ENCODE data around the gene P2RY2. TPM values are rescaled to one million over a fixed set of nuclear protein-coding genes. Genes with fewer than 3 reads are reported as not detected.

The P2RY2 gene
- total and polyA plus RNA-seq, 2 of the 8 experiments (the other 6 are each of a cell fraction or from before 2014, with no cell fraction given): 1.0 to 1.5 TPM

DNA sequence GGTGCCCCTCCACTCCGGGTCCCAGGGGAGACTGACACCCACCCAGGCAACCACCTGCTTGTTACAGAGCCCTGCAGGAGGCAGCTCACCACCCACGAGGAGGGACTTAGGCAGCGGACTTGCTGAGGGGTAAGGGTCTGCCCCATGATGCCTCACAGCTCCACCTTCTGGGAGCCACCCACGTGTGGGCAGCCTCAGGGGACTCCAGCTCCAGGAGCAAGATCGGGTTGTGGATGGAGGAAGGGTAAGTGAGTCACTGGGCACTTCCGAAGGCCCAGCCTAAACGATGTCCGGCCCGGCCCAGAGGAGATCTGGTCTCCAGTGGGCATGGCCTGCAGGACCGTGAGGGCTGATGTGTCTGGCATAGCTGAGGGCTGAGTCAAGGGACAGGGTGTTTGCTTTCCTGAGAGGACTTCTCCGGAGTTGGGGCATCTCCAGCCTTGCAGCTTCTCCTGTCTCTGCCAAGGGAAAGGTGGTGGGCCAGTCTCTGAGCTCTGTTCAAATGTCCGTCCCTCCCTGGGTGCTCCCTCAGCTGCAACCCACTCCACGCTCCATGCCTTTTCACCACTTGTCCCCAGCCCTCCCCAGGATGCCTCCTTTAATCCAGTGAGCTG is 32.3 kb upstream of the P2RY2 start:
- Histone ChIP-seq H2AK5ac (ENCODE audit: low read depth, low read length) (no peak overlapping the region), H3K4me2 (ENCODE audit: insufficient read depth in 1 of 2, low read depth in 2 of 2, low read length in 2 of 2) (no peak overlapping the region), H3K9ac (replicated peaks in 1 of 4; ENCODE audit: extremely low read depth in 1 of 4, low read depth in 3 of 4, low read length in 3 of 4) (no peak overlapping the region)

More for the DNA sequence above, 32.3 kb upstream of the P2RY2 start:
- no peak overlapping the region for H4K5ac ChIP-seq (ENCODE audit: insufficient read length, low read depth, low read length)
- H2BK20ac ChIP-seq (ENCODE audit: low read length): no peak overlapping the region
- no peak overlapping the region for H2BK12ac ChIP-seq (ENCODE audit: low read depth, low read length)
- no peaks in the 10 kb centered on the region for H3K9me3 ChIP-seq (ENCODE audit: insufficient read depth in 2 of 2, low read depth in 1 of 2, low read length in 1 of 2)
- no peak overlapping the region for H3K4me3 ChIP-seq (ENCODE audit: extremely low read depth in 1 of 4, insufficient read depth in 2 of 4, low read depth in 3 of 4, low read length in 4 of 4)
- no peak overlapping the region for H3K56ac ChIP-seq (replicated peaks; ENCODE audit: insufficient read length, low read depth, low read length)
- H2BK5ac ChIP-seq (ENCODE audit: low read depth, low read length): no peak overlapping the region
- no peaks in the 10 kb centered on the region for H3K4me1 ChIP-seq (replicated peaks in 1 of 4; ENCODE audit: control insufficient read depth in 3 of 4, insufficient read depth in 4 of 4, low read length in 3 of 4)
- H3K27ac ChIP-seq (ENCODE audit: low read depth, low read length): no peak overlapping the region
- H3K18ac ChIP-seq (ENCODE audit: extremely low read depth, low read length): no peak overlapping the region
- DNase-seq (ENCODE audit: low read depth in 1 of 2, low spot score in 2 of 2) (no peak), FAIRE-seq (no peak)
- peak overlapping the region; percentile 19; the same call in 1 of the 2 replicates for H2AFZ ChIP-seq (ENCODE audit: low read length)
- H3K23me2 ChIP-seq (ENCODE audit: low read depth, low read length): no peaks in the 10 kb centered on the region
- no peak overlapping the region for H3K14ac ChIP-seq (ENCODE audit: insufficient read length)
- no peak overlapping the region for H4K91ac ChIP-seq (replicated peaks; ENCODE audit: insufficient read length, low read length)
- TF ChIP-seq, protein P1, sequence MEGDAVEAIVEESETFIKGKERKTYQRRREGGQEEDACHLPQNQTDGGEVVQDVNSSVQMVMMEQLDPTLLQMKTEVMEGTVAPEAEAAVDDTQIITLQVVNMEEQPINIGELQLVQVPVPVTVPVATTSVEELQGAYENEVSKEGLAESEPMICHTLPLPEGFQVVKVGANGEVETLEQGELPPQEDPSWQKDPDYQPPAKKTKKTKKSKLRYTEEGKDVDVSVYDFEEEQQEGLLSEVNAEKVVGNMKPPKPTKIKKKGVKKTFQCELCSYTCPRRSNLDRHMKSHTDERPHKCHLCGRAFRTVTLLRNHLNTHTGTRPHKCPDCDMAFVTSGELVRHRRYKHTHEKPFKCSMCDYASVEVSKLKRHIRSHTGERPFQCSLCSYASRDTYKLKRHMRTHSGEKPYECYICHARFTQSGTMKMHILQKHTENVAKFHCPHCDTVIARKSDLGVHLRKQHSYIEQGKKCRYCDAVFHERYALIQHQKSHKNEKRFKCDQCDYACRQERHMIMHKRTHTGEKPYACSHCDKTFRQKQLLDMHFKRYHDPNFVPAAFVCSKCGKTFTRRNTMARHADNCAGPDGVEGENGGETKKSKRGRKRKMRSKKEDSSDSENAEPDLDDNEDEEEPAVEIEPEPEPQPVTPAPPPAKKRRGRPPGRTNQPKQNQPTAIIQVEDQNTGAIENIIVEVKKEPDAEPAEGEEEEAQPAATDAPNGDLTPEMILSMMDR (IDR thresholded peaks at IDR 0.05; ENCODE audit: control extremely low read depth in 1 of 3, insufficient read depth in 1 of 3, low read depth in 1 of 3, low read length in 3 of 3): no peak
- no peak for TF ChIP-seq YY1 (IDR thresholded peaks at IDR 0.05; ENCODE audit: low read depth, low read length)
- no peak for TF ChIP-seq GABPA (IDR thresholded peaks at IDR 0.05; ENCODE audit: borderline replicate concordance, insufficient read depth, low read length)
- TF ChIP-seq MAFK (IDR thresholded peaks at IDR 0.05; ENCODE audit: low read depth, low read length): no peak
- no peak for TF ChIP-seq CHD2 (IDR thresholded peaks at IDR 0.05; ENCODE audit: low read length)
- no peak for TF ChIP-seq POU5F1 (IDR thresholded peaks at IDR 0.05; ENCODE audit: low read depth, low read length)
- H3K79me1 ChIP-seq (ENCODE audit: low read depth, low read length): no peaks in the 10 kb centered on the region
- ChIA-PET CTCF (ENCODE audit: partially characterized antibody) (interaction anchor here (0.6 to 14.5 kb wide), 38 partner anchors 9 to 601 kb away, joined by 3 to 451 read pairs (median 4); no protein-coding TSS in a partner anchor), POLR2A (ENCODE audit: partially characterized antibody) (interaction anchor here (1.3 to 1.4 kb wide), 2 partner anchors 33 to 50 kb away, joined by 3 to 4 read pairs; no protein-coding TSS in a partner anchor)
- H2BK120ac ChIP-seq (replicated peaks; ENCODE audit: low read depth, low read length): no peak overlapping the region
- no peak overlapping the region for H2BK15ac ChIP-seq (ENCODE audit: low read length)
- H3K36me3 ChIP-seq (ENCODE audit: control insufficient read depth in 2 of 4, insufficient read depth in 4 of 4, low read length in 3 of 4): no peaks in the 10 kb centered on the region
- no peak overlapping the region; the same call in 1 of the 2 replicates for H4K8ac ChIP-seq (ENCODE audit: extremely low read depth, insufficient read depth, low read length)
- H3K23ac ChIP-seq (ENCODE audit: insufficient read length): no peak overlapping the region
- no peaks in the 10 kb centered on the region for H3K79me2 ChIP-seq (ENCODE audit: control insufficient read depth in 1 of 2, insufficient read depth in 2 of 2, low read length in 2 of 2)
- no peaks in the 10 kb centered on the region for H4K20me1 ChIP-seq (replicated peaks in 1 of 2; ENCODE audit: control insufficient read depth in 1 of 2, insufficient read depth in 2 of 2, low read length in 2 of 2)
- H3K27me3 ChIP-seq (replicated peaks in 1 of 4; ENCODE audit: control insufficient read depth in 3 of 4, extremely low read depth in 1 of 4, insufficient read depth in 3 of 4, low read length in 3 of 4): no peaks in the 10 kb centered on the region
- H3K4ac ChIP-seq (replicated peaks; ENCODE audit: insufficient read length, low read depth, low read length): no peak overlapping the region
- 81% methylated on average over 13 of the region's 13 CpGs; no CpG with 5 or more reads in 1 of the 2 experiments for WGBS, 2 experiments (ENCODE audit: extremely low coverage in 1 of 2, insufficient coverage in 1 of 2, insufficient read length in 1 of 2, insufficient replicate concordance in 2 of 2, low coverage in 1 of 2, low lambda C conversion rate in 2 of 2, missing lambda C conversion rate in 1 of 2)
